Duodenal mucosa (tissue), 2 donors: Measurements from ENCODE around the gene PIK3CG.

ENCODE experiments used
- H3K27ac ChIP-seq: one replicate; pipeline ENCODE4 v1.7.0; 2013; ENCODE audit warnings: low read depth, low read length
- H3K27me3 ChIP-seq, 2 donors: one replicate each; pipeline ENCODE4 v1.7.0; 2013; ENCODE audit warnings: low read length in 2 of 2, control low read depth in 1 of 2; ENCODE audit not compliant: insufficient read depth in 2 of 2, control insufficient read depth in 1 of 2
- H3K36me3 ChIP-seq, 2 donors: one replicate each; pipeline ENCODE4 v1.7.0; 2013; ENCODE audit warnings: low read length in 2 of 2, control low read depth in 1 of 2; ENCODE audit not compliant: insufficient read depth in 2 of 2, control insufficient read depth in 1 of 2
- H3K4me1 ChIP-seq, 2 donors: one replicate each; pipeline ENCODE4 v1.7.0; 2013; ENCODE audit warnings: low read length in 2 of 2, control low read depth in 1 of 2; ENCODE audit not compliant: insufficient read depth in 2 of 2, control insufficient read depth in 1 of 2
- H3K4me3 ChIP-seq, 2 donors: one replicate each; pipeline ENCODE4 v1.7.0; 2013; ENCODE audit warnings: low read length in 2 of 2, low read depth in 1 of 2
- H3K9ac ChIP-seq, 2 donors: one replicate each; pipeline ENCODE4 v1.7.0; 2013; ENCODE audit warnings: low read length in 2 of 2, low read depth in 1 of 2
- H3K9me3 ChIP-seq, 2 donors: one replicate each; pipeline ENCODE4 v1.7.0; 2013; ENCODE audit warnings: low read length in 2 of 2, control low read depth in 1 of 2; ENCODE audit not compliant: control insufficient read depth in 1 of 2

The PIK3CG gene

GRCh38 chr7:106858618-106859532 is 6.2 kb upstream of the PIK3CG start:
- no peak overlapping the region for H3K4me3 ChIP-seq
- no peaks in the 10 kb centered on the region for H3K9me3 ChIP-seq
- H3K4me1 ChIP-seq: peaks cover 7 to 15% of the 10 kb centered on the region in 2 donors
- no peaks in the 10 kb centered on the region for H3K36me3 ChIP-seq
- H3K27ac ChIP-seq: no peak overlapping the region
- no peak overlapping the region for H3K9ac ChIP-seq
- H3K27me3 ChIP-seq: no peaks in the 10 kb centered on the region

GRCh38 chr7:106862317-106863089 is 2.6 kb upstream of the PIK3CG start:
- no peaks in the 10 kb centered on the region for H3K27me3 ChIP-seq
- no peaks in the 10 kb centered on the region for H3K9me3 ChIP-seq
- H3K36me3 ChIP-seq: no peaks in the 10 kb centered on the region
- H3K4me3 ChIP-seq: no peak overlapping the region
- H3K27ac ChIP-seq: no peak overlapping the region
- H3K9ac ChIP-seq: no peak overlapping the region
- H3K4me1 ChIP-seq: peaks cover 21 to 23% of the 10 kb centered on the region in 2 donors

- H3K9me3 ChIP-seq: no peaks in the 10 kb centered on the region
- H3K4me3 ChIP-seq: no peak overlapping the region
- no peak overlapping the region for H3K27ac ChIP-seq
- peaks cover 23% of the 10 kb centered on the region in 2 donors for H3K4me1 ChIP-seq
- H3K36me3 ChIP-seq: peaks cover 0 to 5% of the 10 kb centered on the region in 2 donors
- no peak overlapping the region for H3K9ac ChIP-seq
- H3K27me3 ChIP-seq: no peaks in the 10 kb centered on the region
These were observed 1.6 kb upstream of the PIK3CG start for GRCh38 chr7:106863274-106863997.

GRCh38 chr7:106864298-106865081 is 592 bp upstream of the PIK3CG start:
- Histone ChIP-seq H3K27me3 (no peaks in the 10 kb centered on the region), H3K4me1 (peaks cover 22 to 31% of the 10 kb centered on the region in 2 donors), H3K9me3 (no peaks in the 10 kb centered on the region), H3K9ac (peak overlapping the region in 1 of 2 donors; percentile 25), H3K27ac (peak overlapping the region; percentile 45), H3K36me3 (peaks cover 0 to 11% of the 10 kb centered on the region in 2 donors), H3K4me3 (peak overlapping the region; percentile 75 to 81)

GRCh38 chr7:106866298-106867281 is 1.5 kb downstream of the PIK3CG start:
- Histone ChIP-seq H3K9ac (peak overlapping the region; percentile 15 to 35), H3K4me3 (peak overlapping the region; percentile 75 to 81), H3K36me3 (peaks cover 0 to 11% of the 10 kb centered on the region in 2 donors), H3K27ac (no peak overlapping the region), H3K27me3 (no peaks in the 10 kb centered on the region), H3K4me1 (peaks cover 21 to 31% of the 10 kb centered on the region in 2 donors), H3K9me3 (no peaks in the 10 kb centered on the region)

- no peak overlapping the region for H3K27ac ChIP-seq
- H3K4me3 ChIP-seq: no peak overlapping the region
- H3K27me3 ChIP-seq: no peaks in the 10 kb centered on the region
- peaks cover 21 to 26% of the 10 kb centered on the region in 2 donors for H3K4me1 ChIP-seq
- H3K36me3 ChIP-seq: peaks cover 0 to 11% of the 10 kb centered on the region in 2 donors
- no peaks in the 10 kb centered on the region for H3K9me3 ChIP-seq
- no peak overlapping the region for H3K9ac ChIP-seq
These were observed 2.7 kb downstream of the PIK3CG start for GRCh38 chr7:106867641-106868351.

GRCh38 chr7:106868364-106868763 is 3.3 kb downstream of the PIK3CG start:
- H3K27ac ChIP-seq: no peak overlapping the region
- no peaks in the 10 kb centered on the region for H3K27me3 ChIP-seq
- no peaks in the 10 kb centered on the region for H3K9me3 ChIP-seq
- no peak overlapping the region for H3K4me3 ChIP-seq
- peaks cover 20 to 23% of the 10 kb centered on the region in 2 donors for H3K4me1 ChIP-seq
- no peak overlapping the region for H3K9ac ChIP-seq
- H3K36me3 ChIP-seq: peaks cover 0 to 11% of the 10 kb centered on the region in 2 donors

- H3K36me3 ChIP-seq: peaks cover 0 to 11% of the 10 kb centered on the region in 2 donors
- no peaks in the 10 kb centered on the region for H3K27me3 ChIP-seq
- H3K9me3 ChIP-seq: no peaks in the 10 kb centered on the region
- H3K27ac ChIP-seq: no peak overlapping the region
- peak overlapping the region in 1 of 2 donors; percentile 17 for H3K4me3 ChIP-seq
- no peak overlapping the region for H3K9ac ChIP-seq
- peaks cover 8 to 15% of the 10 kb centered on the region in 2 donors for H3K4me1 ChIP-seq
These were observed 4.9 kb downstream of the PIK3CG start for GRCh38 chr7:106869954-106870353.
